K562 (cell line): ENCODE data around the gene RING1. TPM values are rescaled to one million over a fixed set of nuclear protein-coding genes. Genes with fewer than 3 reads are reported as not detected.
"Not testable (repeated sequence)": the region's sequence is repeated elsewhere in the genome, so short reads cannot be mapped to it uniquely, and the experiment has no call there.

Experiments
- ATAC-seq: fragments of 200-7000 bp; cut with Tn5 transposase; 3 replicates; pipeline ENCODE4 v1.9.1; 2020; ENCODE audit warnings: moderate library complexity
- BruUV-seq: library from RNA; stranded (reverse); fragments of 400-500 nt; replicated peaks from 2 replicates; lab custom pipeline; 2021; lab: Mats Ljungman, UMichigan
- CTCF ChIA-PET: fragments of 300-600 bp; formaldehyde crosslinking; extraction: SDS; loops from one replicate; lab custom pipeline; 2021; ENCODE audit warnings: low intra/inter-chr PET ratio; lab: Yijun Ruan, JAX
- POLR2A ChIA-PET: fragments of 300-600, 350-650 bp; sonication (Branson Sonifier 250); formaldehyde crosslinking; extraction: SDS; loops from one replicate; lab custom pipeline; 2021; ENCODE audit warnings: antibody characterized with exemption, inconsistent platforms; lab: Yijun Ruan, JAX
- DNase-seq, 4 experiments: peaks; one replicate each; pipeline versions ENCODE4 v3.0.0 to v3.0.0-alpha.2; 2011 to 2018; ENCODE audit warnings: low spot score in 3 of 4, mixed read lengths in 3 of 4; ENCODE audit errors: extremely low read depth in 1 of 4
- FAIRE-seq: peaks from 2 replicates; lab custom pipeline; 2011; peaks lifted over from hg19 to GRCh38; lab: Jason Lieb, UNC
- H2AFZ ChIP-seq: 2 replicates; pipeline ENCODE4 v1.6.0; 2011; ENCODE audit warnings: low read depth, low read length, control low read depth, inconsistent platforms
- H3K27ac ChIP-seq: fragments of 200-600 bp; 3 replicates; pipeline ENCODE4 v1.8.0; 2011; ENCODE audit warnings: low read depth, mild to moderate bottlenecking, control low read depth, inconsistent platforms, low read length, moderate library complexity, mixed read lengths; ENCODE audit errors: extremely low read depth
- H3K27me3 ChIP-seq, 2 experiments: fragments of 300-600 bp in 1 of 2; 2 replicates in 1 of 2; 3 replicates in 1 of 2; pipeline versions ENCODE4 v1.6.0 to v1.8.0; 2011; ENCODE audit warnings: inconsistent platforms in 2 of 2, low read length in 2 of 2, mild to moderate bottlenecking in 1 of 2, mixed read lengths in 1 of 2, moderate library complexity in 1 of 2; ENCODE audit not compliant: control insufficient read depth in 2 of 2, insufficient read depth in 2 of 2
- H3K36me3 ChIP-seq: fragments of 300-600 bp; 3 replicates; pipeline ENCODE4 v1.8.0; 2011; ENCODE audit warnings: mild to moderate bottlenecking, low read length, inconsistent platforms; ENCODE audit not compliant: control insufficient read depth, insufficient read depth
- H3K4me1 ChIP-seq, 2 experiments: fragments of 200-600 bp in 1 of 2; replicated peaks in 1 of 2; 2 replicates in 1 of 2; 3 replicates in 1 of 2; pipeline versions ENCODE4 v1.5.1 to v1.8.0; 2011; ENCODE audit warnings: inconsistent platforms in 2 of 2, low read length in 2 of 2, mild to moderate bottlenecking in 1 of 2, mixed read lengths in 1 of 2, moderate library complexity in 1 of 2; ENCODE audit not compliant: control insufficient read depth in 2 of 2, insufficient read depth in 2 of 2
- H3K4me2 ChIP-seq: 2 replicates; pipeline ENCODE4 v1.6.1; 2011; ENCODE audit warnings: low read length, control low read depth, inconsistent platforms, mixed read lengths; ENCODE audit not compliant: insufficient read depth
- H3K4me3 ChIP-seq: fragments of 200-600 bp; sonication (generic), shearing (Covaris generic); 2 replicates; pipeline ENCODE4 v1.5.1; 2016; ENCODE audit warnings: control low read depth, inconsistent platforms
- H3K79me2 ChIP-seq: fragments of 200-600 bp; 3 replicates; pipeline ENCODE4 v1.8.0; 2011; ENCODE audit warnings: low read length, inconsistent platforms; ENCODE audit not compliant: control insufficient read depth, insufficient read depth
- H3K9ac ChIP-seq, 2 experiments: 2 replicates each; pipeline versions ENCODE4 v1.6.0 to v1.6.1; 2011; ENCODE audit warnings: low read depth in 2 of 2, low read length in 2 of 2, control low read depth in 1 of 2, inconsistent platforms in 1 of 2, mild to moderate bottlenecking in 1 of 2, mixed read lengths in 1 of 2; ENCODE audit not compliant: insufficient read depth in 1 of 2
- H3K9me1 ChIP-seq: one replicate; pipeline ENCODE4 v1.6.0; 2011; ENCODE audit warnings: inconsistent platforms, mild to moderate bottlenecking, low read length, moderate library complexity; ENCODE audit not compliant: control insufficient read depth, insufficient read depth
- H3K9me3 ChIP-seq: replicated peaks from 2 replicates; pipeline ENCODE4 v1.5.1; 2011; ENCODE audit warnings: low read depth, low read length, inconsistent platforms; ENCODE audit not compliant: control insufficient read depth, insufficient read depth
- H4K20me1 ChIP-seq: replicated peaks from 2 replicates; pipeline ENCODE4 v1.6.1; 2011; ENCODE audit warnings: low read length, inconsistent platforms, mixed read lengths; ENCODE audit not compliant: control insufficient read depth, insufficient read depth
- BDP1 ChIP-seq: IDR thresholded peaks from 3 replicates; pipeline ENCODE4 v1.6.1; 2011; ENCODE audit not compliant: insufficient read length, insufficient read depth
- NR2F6 ChIP-seq: fragments of 450-650 bp; formaldehyde crosslinking; IDR thresholded peaks from 2 replicates; pipeline ENCODE4 v1.4.0; 2020; ENCODE audit warnings: mild to moderate bottlenecking
- ZNF512 ChIP-seq: IDR thresholded peaks from 2 replicates; pipeline ENCODE4 v1.6.1; 2016; ENCODE audit warnings: missing genetic modification characterization, missing compliant biosample characterization
- WGBS: fragments of 100-300 bp; shearing (Covaris generic); methylation state at CpG from one replicate; pipeline ENCODE4 v1.1.6; 2016; ENCODE audit warnings: low coverage, mixed read lengths; ENCODE audit not compliant: insufficient coverage; ENCODE audit errors: missing lambda C conversion rate; 5-methylcytosine and 5-hydroxymethylcytosine counted together
- in situ Hi-C: fragments of 300-500 bp; cut with MboI; formaldehyde crosslinking; loops from 4 replicates; pipeline ENCODE4 v1.15.0; 2018; ENCODE audit warnings: inconsistent platforms, mixed read lengths
- intact Hi-C: fragments of 100-400 bp; cut with micrococcal nuclease; formaldehyde crosslinking; loops from 2 replicates; pipeline ENCODE4 v1.14.2; 2022
- polyA plus RNA-seq, 8 experiments: library from polyadenylated mRNA; depleted of rRNA in 4 of 8; stranded (reverse) in 5 of 8; unstranded in 3 of 8; fragments of >200 nt; fragmentation: Nextera tagmentation in 2 of 8; fragmentation: Illumina TruSeq in 1 of 8; extraction: Ambion mirVana in 2 of 8; extraction: Trizol in 1 of 8; gene quantifications; 2 replicates each; pipeline versions ENCODE4 v1.2.1 to v1.2.3, GENCODE V29; 2011 to 2014; ENCODE audit warnings: inconsistent platforms in 1 of 8, missing spikeins in 1 of 8
- total RNA-seq, 7 experiments: library from RNA; depleted of rRNA in 6 of 7; stranded (reverse); fragments of >200 nt in 6 of 7; fragmentation: Illumina TruSeq in 2 of 7; extraction: Trizol in 2 of 7; gene quantifications; 2 replicates each; pipeline versions ENCODE4 v1.2.1 to v1.2.3, GENCODE V29; 2011 to 2021; ENCODE audit warnings: low replicate concordance in 1 of 7

The RING1 gene
- total and polyA plus RNA-seq, 9 of the 15 experiments (the other 6 are each of a cell fraction or from before 2014, with no cell fraction given), result 4.2 to 59.1 (median 36.9) TPM

GRCh38 chr6:33226503-33227120 lies 18.3 kb downstream of the RING1 start:
- in situ Hi-C loops, CTCF ChIA-PET: not testable (repeated sequence)

GRCh38 chr6:33235221-33235634 lies 26.9 kb downstream of the RING1 start:
- Histone ChIP-seq H3K4me1 (no peaks in the 10 kb centered on the region), H3K36me3 (no peaks in the 10 kb centered on the region), H3K9me3 (no peaks in the 10 kb centered on the region), H3K4me2 (no peak overlapping the region), H3K9ac (no peak overlapping the region)
- DNase-seq (no peak), FAIRE-seq (no peak)
- TF ChIP-seq NR2F6 (CRISPR knock-in tag) (no peak), ZNF512 (tag) (no peak), BDP1 (no peak)
- TF ChIP-seq, all 486 proteins: peak for 0
- H3K4me3 ChIP-seq, result no peak overlapping the region
- no peak overlapping the region for H3K27ac ChIP-seq
- ATAC-seq, result no peak
- ChIA-PET POLR2A (interaction anchor here (0.8 to 7.1 kb wide), 4 partner anchors 10 to 42 kb away, joined by 3 to 57 read pairs (median 4); partner anchors contain the start of genes B3GALT4 and RING1), CTCF (no interaction called here)
- H3K9me1 ChIP-seq, result no peaks in the 10 kb centered on the region
- H3K79me2 ChIP-seq, result no peaks in the 10 kb centered on the region
- intact Hi-C loops (no loop called here), in situ Hi-C loops (no loop called here)
- no TSS peak for BruUV-seq
- H2AFZ ChIP-seq, result no peak overlapping the region
- H3K27me3 ChIP-seq, result peaks cover 58 to 67% of the 10 kb centered on the region in 2 experiments
- 0% methylated on average over 6 of the region's 6 CpGs for WGBS
- H4K20me1 ChIP-seq, result peaks cover 3% of the 10 kb centered on the region; the same call in 1 of the 2 replicates

More at GRCh38 chr6:33226503-33227120, 18.3 kb downstream of the RING1 start:
- H3K4me2 ChIP-seq, H4K20me1 ChIP-seq, H3K4me1 ChIP-seq, FAIRE-seq, intact Hi-C loops, H3K9me1 ChIP-seq, H2AFZ ChIP-seq, H3K79me2 ChIP-seq, H3K9me3 ChIP-seq, ATAC-seq, H3K27ac ChIP-seq, H3K9ac ChIP-seq, H3K36me3 ChIP-seq, BruUV-seq, H3K4me3 ChIP-seq: not testable (repeated sequence)
- peak in 1 of 4 experiments; percentile 0 for DNase-seq
- H3K27me3 ChIP-seq, result peaks cover 18 to 25% of the 10 kb centered on the region in 2 experiments
- 18% methylated on average over 14 of the region's 14 CpGs for WGBS
- POLR2A ChIA-PET, result interaction anchor here (0.6 to 2.8 kb wide), 3 partner anchors 13 to 196 kb away, joined by 3 to 7 read pairs (median 6); partner anchors contain the start of gene RING1
